ENCODE data around the gene VSTM2L. TPM values are rescaled to one million over a fixed set of nuclear protein-coding genes. Genes with fewer than 3 reads are reported as not detected.

Gene VSTM2L
- total and polyA plus RNA-seq, 2 donors (not counting 3 experiments of a cell fraction or from before 2014, with no cell fraction given) = 0.18 TPM; not detected in 1

GRCh38 chr20:37980383-37980782 lies 77.5 kb downstream of the VSTM2L start:
- Histone ChIP-seq H3K4me3 (replicated peaks in 1 of 3; ENCODE audit: insufficient read depth in 1 of 3, low read depth in 1 of 3, low read length in 3 of 3) (no peak overlapping the region), H3K9ac (replicated peaks; ENCODE audit: extremely low read depth, insufficient read depth, low read length) (no peak overlapping the region), H3K4me1 (ENCODE audit: control insufficient read depth, extremely low read depth, insufficient read depth, low read length) (no peaks in the 10 kb centered on the region), H3K27ac (ENCODE audit: insufficient read depth, low read depth, low read length) (no peak overlapping the region), H3K79me2 (ENCODE audit: control insufficient read depth, insufficient read depth, low read length) (no peaks in the 10 kb centered on the region), H4K20me1 (replicated peaks; ENCODE audit: control insufficient read depth, extremely low read depth, insufficient read depth, low read length) (no peaks in the 10 kb centered on the region), H3K4me2 (ENCODE audit: insufficient read depth, low read length) (no peak overlapping the region), H3K9me1 (replicated peaks; ENCODE audit: control insufficient read depth, extremely low read depth, insufficient read depth, low read length) (no peaks in the 10 kb centered on the region), H2AFZ (ENCODE audit: low read depth, low read length) (no peak overlapping the region), H3K27me3 (ENCODE audit: control insufficient read depth in 2 of 2, insufficient read depth in 2 of 2, low read length in 2 of 2) (peaks cover 8 to 15% of the 10 kb centered on the region in 2 experiments), H3K9me3 (replicated peaks; ENCODE audit: control insufficient read depth, insufficient read depth, low read length) (no peaks in the 10 kb centered on the region), H3K36me3 (ENCODE audit: control insufficient read depth in 2 of 2, extremely low read depth in 1 of 2, insufficient read depth in 2 of 2, low read length in 2 of 2) (no peaks in the 10 kb centered on the region)
- no peak for TF ChIP-seq CTCF (IDR thresholded peaks at IDR 0.05; ENCODE audit: extremely low read depth in 1 of 2, insufficient read depth in 1 of 2, low read depth in 1 of 2, low read length in 2 of 2)
- dilution Hi-C loops (cut with MboI; ENCODE audit: extremely low pct_ligation_motif_present, low sequenced_read_pairs) (no loop called here), intact Hi-C loops (cut with micrococcal nuclease) (no loop called here)
- ChIA-PET CTCF (interaction anchor here (1.0 to 1.9 kb wide), 7 partner anchors 9 to 416 kb away, joined by 3 to 6 read pairs (median 3); no protein-coding TSS in a partner anchor), POLR2A (no interaction called here)
- DNase-seq (ENCODE audit: low read depth, low spot score) (no peak), FAIRE-seq (no peak)
- BruUV-seq (replicated peaks) = no TSS peak

- Histone ChIP-seq H3K36me3 (ENCODE audit: control insufficient read depth in 2 of 2, extremely low read depth in 1 of 2, insufficient read depth in 2 of 2, low read length in 2 of 2) (no peaks in the 10 kb centered on the region), H4K20me1 (replicated peaks; ENCODE audit: control insufficient read depth, extremely low read depth, insufficient read depth, low read length) (no peaks in the 10 kb centered on the region), H3K9me1 (replicated peaks; ENCODE audit: control insufficient read depth, extremely low read depth, insufficient read depth, low read length) (no peaks in the 10 kb centered on the region), H3K79me2 (ENCODE audit: control insufficient read depth, insufficient read depth, low read length) (no peaks in the 10 kb centered on the region), H2AFZ (ENCODE audit: low read depth, low read length) (no peak overlapping the region), H3K4me1 (ENCODE audit: control insufficient read depth, extremely low read depth, insufficient read depth, low read length) (no peaks in the 10 kb centered on the region), H3K27me3 (ENCODE audit: control insufficient read depth in 2 of 2, insufficient read depth in 2 of 2, low read length in 2 of 2) (peaks cover 8 to 15% of the 10 kb centered on the region in 2 experiments), H3K27ac (ENCODE audit: insufficient read depth, low read depth, low read length) (no peak overlapping the region), H3K4me2 (ENCODE audit: insufficient read depth, low read length) (no peak overlapping the region), H3K9me3 (replicated peaks; ENCODE audit: control insufficient read depth, insufficient read depth, low read length) (no peaks in the 10 kb centered on the region), H3K9ac (replicated peaks; ENCODE audit: extremely low read depth, insufficient read depth, low read length) (no peak overlapping the region), H3K4me3 (replicated peaks in 1 of 3; ENCODE audit: insufficient read depth in 1 of 3, low read depth in 1 of 3, low read length in 3 of 3) (no peak overlapping the region)
- no peak for FAIRE-seq
- no TSS peak for BruUV-seq (replicated peaks)
- dilution Hi-C loops (cut with MboI; ENCODE audit: extremely low pct_ligation_motif_present, low sequenced_read_pairs) = no loop called here
- POLR2A ChIA-PET = no interaction called here
- intact Hi-C loops (cut with micrococcal nuclease) = no loop called here
- CTCF ChIA-PET = interaction anchor here (1.0 to 1.9 kb wide), 6 partner anchors 8 to 417 kb away, joined by 3 to 6 read pairs (median 4); no protein-coding TSS in a partner anchor
- no peak for TF ChIP-seq POLR2AphosphoS5 (IDR thresholded peaks at IDR 0.05; ENCODE audit: insufficient read depth, low read depth, low read length)
- TF ChIP-seq, protein P1, sequence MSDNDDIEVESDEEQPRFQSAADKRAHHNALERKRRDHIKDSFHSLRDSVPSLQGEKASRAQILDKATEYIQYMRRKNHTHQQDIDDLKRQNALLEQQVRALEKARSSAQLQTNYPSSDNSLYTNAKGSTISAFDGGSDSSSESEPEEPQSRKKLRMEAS (IDR thresholded peaks at IDR 0.05; ENCODE audit: insufficient read depth, insufficient read length) = no peak
- no peak for TF ChIP-seq POLR2A (IDR thresholded peaks at IDR 0.05; ENCODE audit: low read depth, low read length)
- no peak for TF ChIP-seq GATA2 (IDR thresholded peaks at IDR 0.05; ENCODE audit: insufficient read depth, insufficient read length, low read depth, low read length)
- no peak for TF ChIP-seq CTCF (IDR thresholded peaks at IDR 0.05; ENCODE audit: extremely low read depth in 1 of 2, insufficient read depth in 1 of 2, low read depth in 1 of 2, low read length in 2 of 2)
- TF ChIP-seq FOS (IDR thresholded peaks at IDR 0.05; ENCODE audit: borderline replicate concordance, insufficient read depth, low read length) = no peak
- no peak for TF ChIP-seq JUN (IDR thresholded peaks at IDR 0.05; ENCODE audit: borderline replicate concordance, insufficient read depth, insufficient read length, low read depth)
- TF ChIP-seq MYC (IDR thresholded peaks at IDR 0.05; ENCODE audit: low read depth, low read length) = no peak
- TF ChIP-seq EZH2 (IDR thresholded peaks at IDR 0.05; ENCODE audit: borderline replicate concordance, low read depth, low read length, severe bottlenecking) = no peak
- no peak for DNase-seq (ENCODE audit: low read depth, low spot score)
These were observed 77.9 kb downstream of the VSTM2L start for GRCh38 chr20:37980876-37981275.
